OCI-M2 (cell line): ENCODE measurements around the gene ARPP21.
"Not testable (repeated sequence)": the region's sequence is repeated elsewhere in the genome, so short reads cannot be mapped to it uniquely, and the experiment has no call there.

Experiments used
- DNase-seq: peaks from one replicate; lab custom pipeline; 2025; ENCODE audit not compliant: unreplicated experiment; lab: John Stamatoyannopoulos, UW

The ARPP21 gene

DNA sequence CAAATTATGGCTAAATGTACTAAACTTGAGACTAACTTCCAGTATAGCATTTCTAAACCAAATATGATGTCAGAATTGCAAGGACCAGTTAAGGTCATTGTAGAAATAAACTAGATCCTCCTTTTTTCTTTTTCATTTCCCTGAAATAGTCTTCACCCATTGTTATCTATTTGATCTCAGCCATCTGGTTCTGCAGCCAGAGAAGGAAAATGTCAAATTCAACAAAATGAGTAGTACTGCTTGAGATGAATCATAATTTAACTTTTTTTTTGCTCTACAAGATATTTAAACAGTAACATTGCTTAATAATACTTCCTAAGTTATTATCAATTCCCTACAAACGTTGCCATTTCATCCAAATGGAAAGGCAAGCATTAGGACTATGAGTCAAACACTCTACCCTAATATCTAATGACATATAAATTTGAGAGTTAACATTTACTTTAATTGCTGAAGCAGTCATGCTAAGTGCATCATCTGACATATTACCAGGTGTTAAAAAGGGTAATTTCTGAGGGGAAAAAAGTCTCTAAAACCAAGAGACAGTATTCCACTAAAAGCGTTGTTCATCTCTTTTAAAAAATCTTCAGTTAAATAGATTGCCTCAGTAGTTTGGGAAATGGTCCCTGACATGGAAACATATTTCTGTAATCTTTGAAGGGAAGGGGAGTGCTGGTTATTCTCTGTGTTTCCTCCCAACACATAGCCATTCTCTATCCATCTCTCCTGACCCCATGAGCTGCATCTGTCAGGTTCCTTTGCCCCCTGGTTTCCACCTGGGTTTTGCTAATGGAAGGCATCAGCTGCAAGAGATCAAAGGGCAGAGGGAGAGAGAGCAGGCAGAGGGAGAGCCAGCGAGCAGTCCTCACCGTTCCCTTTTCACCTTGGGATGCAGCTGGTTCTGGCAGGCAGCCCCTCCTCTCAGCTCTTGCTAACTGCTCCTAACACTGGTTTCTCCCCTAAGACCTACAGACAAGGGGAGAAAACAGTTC lies 138.5 kb downstream of the ARPP21 start:
- DNase-seq: no peak

DNA sequence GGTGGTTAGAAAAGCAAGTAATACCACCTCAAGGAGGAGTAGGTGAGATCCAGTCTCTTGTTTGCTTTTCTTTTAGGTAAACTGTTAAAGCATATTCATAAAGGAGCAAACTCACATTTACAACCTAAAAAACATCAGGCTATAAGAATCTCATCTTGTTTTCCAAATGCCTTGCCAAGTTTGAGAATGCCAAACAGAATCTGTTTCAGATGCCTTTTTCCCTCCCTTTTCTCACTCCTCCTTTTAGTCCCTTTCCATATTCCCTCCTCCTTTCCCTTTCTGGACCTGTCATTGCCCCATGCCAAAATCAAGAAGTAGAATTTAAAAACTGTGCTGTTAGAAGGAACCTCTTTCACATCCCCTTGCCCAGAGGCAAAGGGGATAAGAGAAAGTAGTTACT lies 140.3 kb downstream of the ARPP21 start:
- DNase-seq: no peak

DNA sequence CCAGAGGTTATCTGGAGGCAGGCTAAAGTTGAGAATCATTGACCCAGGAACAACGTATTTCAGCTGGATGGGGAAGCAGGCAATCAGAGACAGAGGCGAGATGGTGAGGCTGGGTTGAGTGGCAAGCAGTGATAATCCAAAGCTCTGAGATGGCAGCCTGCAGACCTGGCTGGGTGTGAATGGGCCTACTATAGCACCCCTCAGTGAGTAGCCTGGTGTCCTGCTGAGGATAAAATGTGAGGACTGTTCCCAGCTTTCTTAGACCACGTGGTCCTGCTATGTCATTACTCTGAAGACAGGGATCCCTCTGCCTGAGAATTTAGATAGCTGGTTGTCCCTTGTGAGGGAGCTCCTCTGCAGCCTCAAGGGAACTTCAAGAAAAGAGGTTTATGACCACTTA lies 141.5 kb downstream of the ARPP21 start:
- no peak for DNase-seq

DNA sequence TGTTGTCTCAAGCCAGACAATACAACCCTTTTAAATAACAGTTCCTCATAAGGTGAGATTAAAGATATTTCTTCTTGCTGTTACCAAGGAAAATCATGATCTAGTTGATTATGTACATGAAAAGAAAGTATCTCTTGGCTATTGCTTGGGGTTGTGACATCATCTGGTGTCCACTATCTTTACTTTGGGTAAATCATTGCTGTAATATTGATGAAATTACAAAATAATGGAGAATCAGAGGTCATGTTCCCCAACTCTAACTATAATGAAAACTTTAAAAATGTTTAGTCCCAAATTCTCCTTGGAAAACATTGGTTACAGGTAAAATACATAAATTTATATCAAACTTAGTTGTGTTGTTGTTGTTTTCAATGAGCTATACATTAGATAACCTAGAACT lies 142.2 kb downstream of the ARPP21 start:
- no peak for DNase-seq

DNA sequence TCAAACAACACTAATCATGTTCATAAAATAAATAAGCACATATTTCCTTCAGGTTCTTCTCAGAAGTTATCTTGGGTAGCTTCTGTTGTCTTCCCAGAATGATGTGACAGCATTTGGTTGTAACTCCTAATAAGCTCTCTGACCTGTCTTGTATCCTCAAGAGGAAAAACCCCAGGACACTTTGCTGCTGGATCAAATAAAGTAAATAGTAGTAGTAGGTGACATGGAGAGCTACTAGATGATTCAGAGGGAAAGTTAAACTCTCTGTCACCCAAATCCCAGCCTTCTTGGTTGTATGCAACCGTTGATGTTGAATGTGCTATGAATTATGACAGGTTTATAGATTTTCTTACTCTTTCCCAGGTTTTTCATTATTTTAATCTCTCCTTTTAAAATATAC lies 143.0 kb downstream of the ARPP21 start:
- DNase-seq: no peak

DNA sequence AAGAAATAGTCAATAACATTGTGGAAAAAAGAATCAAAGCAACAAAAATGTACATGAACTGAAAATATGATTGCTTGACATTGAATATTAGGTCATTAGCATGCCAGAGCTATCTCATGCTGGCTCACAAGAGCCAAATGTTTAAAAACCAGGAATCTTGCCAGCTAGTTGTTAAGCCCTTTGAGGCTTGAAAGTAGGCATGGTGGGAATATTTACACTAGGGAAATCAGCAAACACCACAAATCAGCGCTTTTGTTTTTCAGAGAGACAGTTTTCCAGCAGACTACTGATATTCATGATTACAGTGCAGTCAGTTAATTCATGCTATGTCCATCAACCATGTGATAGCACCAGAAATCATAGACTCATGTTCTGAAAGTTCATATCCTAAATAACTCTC lies 144.8 kb downstream of the ARPP21 start:
- no peak for DNase-seq

DNA sequence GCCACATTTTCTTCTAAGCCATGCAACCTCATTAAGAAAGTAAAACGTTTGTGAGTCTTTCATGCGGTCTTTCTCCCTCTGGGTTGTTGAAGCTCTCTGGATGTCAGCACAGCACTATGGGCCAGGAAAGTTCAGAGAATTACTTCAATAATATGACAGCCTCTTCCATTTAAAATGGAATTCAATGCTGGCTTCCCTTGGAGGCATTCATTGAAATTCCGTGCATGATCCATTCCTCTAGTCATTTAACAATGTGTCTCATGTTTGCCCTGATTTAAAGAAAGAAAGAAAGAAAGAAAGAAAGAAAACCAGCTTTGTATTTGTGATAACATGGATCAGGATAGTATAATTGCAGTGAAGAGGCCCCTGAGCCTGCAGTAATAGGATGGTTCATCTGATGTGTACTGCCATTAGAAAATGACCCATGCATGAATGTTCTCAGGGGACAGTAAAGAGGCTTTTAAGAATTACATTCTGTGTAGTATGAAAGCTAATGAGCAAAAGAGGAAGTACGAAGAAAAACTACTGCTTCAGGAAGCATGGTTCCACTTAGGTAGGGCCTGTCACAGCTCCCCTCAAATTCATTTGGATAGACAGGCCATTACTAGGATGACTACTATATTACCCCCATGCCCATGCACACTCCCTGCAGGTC lies 146.0 kb downstream of the ARPP21 start:
- DNase-seq: no peak

DNA sequence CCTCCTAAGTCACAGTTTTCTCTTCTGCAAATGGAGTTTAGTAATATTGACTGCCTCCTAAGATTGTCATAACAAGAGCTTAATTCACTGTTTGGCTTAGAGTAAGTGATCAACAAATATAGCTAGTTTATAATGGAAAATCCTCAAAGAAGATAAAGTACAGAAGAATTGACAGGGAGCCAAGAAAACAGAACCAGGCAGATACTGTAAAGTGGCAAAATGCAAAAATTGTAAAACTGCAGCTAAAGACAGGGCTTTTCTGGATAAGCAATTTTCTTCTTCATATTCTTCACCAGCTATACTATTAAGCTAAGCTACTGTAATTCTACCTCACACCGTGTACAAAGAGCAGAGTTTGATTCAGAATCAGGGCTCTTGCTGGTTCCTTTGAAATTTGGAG lies 148.6 kb downstream of the ARPP21 start:
- no peak for DNase-seq

DNA sequence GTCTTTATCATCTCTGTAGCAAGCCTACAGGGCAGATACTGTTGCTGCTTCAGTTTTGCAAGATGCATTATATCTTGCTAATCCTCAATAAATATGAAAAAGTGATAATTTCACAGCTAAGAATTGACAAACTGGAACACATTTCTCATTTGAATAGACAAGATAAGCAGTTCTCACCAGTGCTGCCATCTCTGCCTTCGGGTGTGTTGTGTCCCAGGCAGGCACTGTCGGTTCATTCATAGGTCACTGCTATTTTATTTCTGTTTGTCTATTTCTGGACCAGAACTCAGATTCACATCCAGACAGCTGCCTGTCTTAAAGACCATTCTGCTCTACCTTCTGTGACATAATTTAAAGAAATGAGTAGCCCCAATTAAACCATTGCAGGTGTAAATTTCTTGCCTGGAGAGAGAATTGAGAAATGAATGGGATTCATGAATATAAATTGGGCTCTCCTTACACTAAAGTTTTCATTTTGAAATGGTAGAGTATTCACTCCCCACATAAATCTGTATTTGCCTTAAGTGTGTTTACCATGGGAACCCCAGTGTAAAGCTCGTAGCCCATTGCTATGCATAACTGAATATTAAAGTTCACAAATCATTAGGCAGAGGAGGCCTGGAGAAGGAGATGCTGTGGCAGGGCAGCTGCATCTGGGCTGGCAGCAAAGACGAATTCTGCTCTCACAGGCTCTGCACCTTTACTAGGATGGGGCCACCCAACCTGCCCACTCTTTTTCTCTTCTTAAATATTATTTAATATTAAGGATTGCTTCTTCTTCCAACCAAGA lies 149.9 kb downstream of the ARPP21 start:
- no peak for DNase-seq

DNA sequence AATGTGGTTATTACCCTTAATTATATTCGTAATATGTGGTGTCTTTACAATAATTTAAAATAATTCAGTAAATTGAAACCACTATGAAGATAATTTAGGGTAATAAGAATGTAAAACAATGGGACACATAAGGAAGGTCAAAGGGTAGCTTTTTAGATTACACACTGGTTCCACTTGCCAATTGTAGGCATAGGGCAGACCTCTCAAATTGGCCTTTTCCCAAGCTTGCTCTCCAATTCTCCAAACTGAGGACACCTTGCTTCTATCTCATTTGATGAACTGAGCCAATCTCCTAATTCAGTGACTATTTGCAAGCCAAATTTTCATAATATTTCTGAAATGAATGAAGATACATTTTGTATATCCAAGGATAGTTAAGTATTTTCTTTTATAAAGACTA lies 151.4 kb downstream of the ARPP21 start:
- DNase-seq: no peak

DNA sequence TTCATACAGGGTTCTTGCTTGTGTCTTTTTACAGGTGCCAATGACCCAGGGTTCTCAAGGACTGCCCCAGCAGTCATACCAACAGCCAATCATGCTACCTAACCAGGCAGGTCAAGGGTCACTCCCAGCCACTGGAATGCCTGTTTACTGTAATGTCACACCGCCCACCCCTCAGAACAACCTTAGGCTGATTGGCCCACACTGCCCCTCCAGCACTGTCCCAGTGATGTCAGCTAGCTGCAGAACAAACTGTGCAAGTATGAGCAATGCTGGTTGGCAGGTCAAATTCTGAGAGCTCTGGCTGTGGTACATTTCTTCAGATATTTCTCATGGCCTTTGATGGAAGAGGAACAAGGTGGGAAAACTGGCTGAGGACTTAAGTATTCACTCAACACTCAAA lies 154.3 kb downstream of the ARPP21 start:
- DNase-seq: no peak

DNA sequence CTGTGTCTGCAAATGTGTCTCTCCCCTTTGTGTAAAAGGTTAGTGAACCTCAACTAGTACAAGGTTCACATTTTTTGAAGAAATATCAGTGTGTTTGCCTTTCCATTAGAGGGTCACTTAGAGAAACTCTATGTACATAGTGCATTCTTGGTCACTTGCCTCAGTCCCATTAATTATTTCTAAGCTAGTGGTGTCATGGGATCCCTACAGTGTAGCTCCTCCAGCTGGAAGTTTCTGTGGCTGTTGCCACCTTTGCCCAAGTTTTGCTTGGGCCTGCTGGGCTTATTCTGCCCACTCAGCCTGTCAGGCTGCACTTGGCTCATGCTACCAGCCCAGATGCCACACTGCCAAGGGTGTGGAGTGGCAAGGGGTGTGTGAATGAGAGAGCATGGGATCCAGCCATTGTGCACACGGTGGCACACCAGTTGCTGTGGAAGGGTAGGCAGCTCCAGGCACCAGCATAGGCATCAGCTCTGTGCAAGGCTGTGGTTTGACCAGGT lies 161.7 kb downstream of the ARPP21 start:
- no peak for DNase-seq

DNA sequence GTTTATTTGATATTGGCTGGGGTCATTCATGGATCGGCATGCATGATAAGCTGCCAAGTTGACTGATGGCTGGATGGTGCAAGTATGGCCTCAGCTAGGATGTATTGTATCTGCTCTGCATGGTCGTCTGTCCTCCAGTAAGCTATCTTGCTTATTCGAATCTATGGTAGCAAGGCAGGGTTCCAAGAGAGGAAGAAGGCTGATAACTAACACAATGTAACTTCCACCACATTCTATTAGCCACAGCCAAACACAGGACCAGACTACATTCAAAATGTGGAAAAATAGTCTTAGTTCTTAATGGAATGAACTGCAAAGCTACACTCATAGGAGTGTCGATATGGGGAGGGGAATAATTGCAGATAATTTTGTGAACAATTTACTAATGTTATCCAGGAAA lies 175.2 kb downstream of the ARPP21 start:
- DNase-seq: no peak

DNA sequence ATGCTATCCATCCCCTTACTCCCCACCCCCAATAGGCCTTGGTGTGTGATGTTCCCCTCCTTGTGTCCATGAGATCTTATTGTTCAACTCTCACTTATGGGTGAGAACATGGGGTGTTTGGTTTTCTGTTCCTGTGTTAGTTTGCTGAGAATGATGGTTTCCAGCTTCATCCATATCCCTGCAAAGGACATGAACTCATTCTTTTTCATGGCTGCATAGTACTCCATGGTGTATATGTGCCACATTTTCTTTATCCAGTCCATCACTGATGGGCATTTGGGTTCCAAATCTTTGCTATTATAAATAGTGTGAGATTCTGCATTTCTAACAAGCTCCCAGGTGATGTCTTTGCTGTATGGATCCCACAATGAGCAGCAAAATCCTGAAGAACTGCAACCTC lies 176.5 kb downstream of the ARPP21 start:
- not testable (repeated sequence) for DNase-seq

DNA sequence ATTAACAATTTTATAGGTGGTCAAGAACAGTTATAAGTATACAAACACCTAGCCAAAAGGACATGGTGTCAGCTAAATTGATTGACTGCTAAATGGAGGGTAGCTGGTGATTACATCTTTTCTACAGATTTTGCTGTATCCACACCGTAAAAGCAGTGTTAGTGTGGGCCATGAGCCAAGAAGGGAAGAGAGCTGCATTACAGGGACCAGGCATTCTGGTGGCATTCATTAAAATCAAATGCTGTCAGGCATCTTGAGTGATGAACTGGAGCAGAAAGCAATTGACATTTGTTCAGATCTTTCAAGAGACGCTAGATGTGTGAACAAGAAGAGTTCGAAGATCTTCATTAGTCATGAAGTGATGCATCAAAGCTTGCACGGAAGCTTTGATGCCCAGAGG lies 177.9 kb downstream of the ARPP21 start:
- DNase-seq: no peak

DNA sequence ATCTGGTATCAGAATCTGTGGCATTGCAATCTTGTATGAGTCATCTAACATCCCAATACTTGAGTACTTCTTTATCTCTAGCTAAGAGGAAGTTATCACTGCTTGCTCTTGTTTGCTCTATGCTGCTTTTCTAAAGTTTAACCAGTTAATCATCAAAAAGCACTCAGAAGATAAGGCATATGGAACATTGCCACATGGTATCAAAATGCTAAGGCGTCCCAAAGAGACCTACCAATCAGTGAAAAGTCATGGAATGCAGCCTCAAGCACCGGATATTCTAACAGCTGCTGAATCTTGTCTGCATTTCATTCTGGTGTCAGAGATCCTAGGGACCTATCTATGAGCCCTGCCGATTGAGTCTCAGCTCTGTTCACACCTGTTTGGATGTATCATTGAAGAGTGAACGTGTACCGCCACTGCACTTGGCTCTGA lies 192.8 kb downstream of the ARPP21 start:
- no peak for DNase-seq
